Measurements from ENCODE around the gene ACTR8. TPM values are rescaled to one million over a fixed set of nuclear protein-coding genes. Genes with fewer than 3 reads are reported as not detected.

ACTR8 gene
- total and polyA plus RNA-seq, 2 of the 13 experiments (the other 11 are each of a cell fraction or from before 2014, with no cell fraction given): 15.5 to 29.0 TPM

DNA sequence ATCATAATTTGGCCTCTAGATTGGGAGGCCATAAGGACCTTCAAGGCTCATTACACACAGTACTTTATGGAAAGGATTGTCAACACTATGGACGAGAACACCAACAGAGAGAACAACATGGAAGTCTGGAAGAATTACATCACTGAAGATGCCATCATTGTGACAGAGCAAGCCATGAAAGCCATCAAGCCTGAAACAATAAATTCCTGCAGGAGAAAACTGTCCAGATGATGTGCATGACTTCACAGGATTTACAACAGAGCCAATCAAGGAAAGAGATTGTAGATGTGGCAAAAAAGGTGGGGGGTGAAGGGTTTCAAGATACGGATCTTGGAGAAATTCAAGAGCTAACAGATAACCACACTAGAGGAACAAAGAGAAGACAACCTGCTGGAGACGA lies 19.7 kb downstream of the ACTR8 start:
- no peaks in the 10 kb centered on the region for H3K79me2 ChIP-seq (ENCODE audit: insufficient read depth, low read length)
- H4K20me1 ChIP-seq (ENCODE audit: insufficient read depth, low read length): 0 out of 2 replicates have a peak, but pooled peaks cover 2% of the 10 kb centered on the region
- peaks cover 29% of the 10 kb centered on the region for H3K4me1 ChIP-seq (ENCODE audit: insufficient read depth, low read length)
- ATAC-seq: no peak
- in situ Hi-C loops (cut with HindIII; ENCODE audit: extremely low pct_ligation_motif_present, low pct_unique_long_range_greater_than_20kb) (no loop called here), intact Hi-C loops (cut with micrococcal nuclease; ENCODE audit: unreplicated experiment) (no loop called here)
- 97% methylated on average over 3 of the region's 3 CpGs for WGBS (ENCODE audit: low lambda C conversion rate)
- H3K4me3 ChIP-seq (replicated peaks in 1 of 3; ENCODE audit: insufficient read depth in 1 of 3, low read depth in 2 of 3, low read length in 3 of 3): no peak overlapping the region
- H3K36me3 ChIP-seq (replicated peaks in 1 of 2; ENCODE audit: control insufficient read depth in 1 of 2, insufficient read depth in 2 of 2, low read length in 2 of 2): peaks cover 29 to 54% of the 10 kb centered on the region in 2 experiments
- no peaks in the 10 kb centered on the region for H3K27me3 ChIP-seq (ENCODE audit: control insufficient read depth in 1 of 2, insufficient read depth in 2 of 2, low read length in 2 of 2)
- no peak overlapping the region for H3K27ac ChIP-seq (ENCODE audit: extremely low read length, insufficient read depth, low read length)
- TF ChIP-seq ZC3H13 (CRISPR knock-in tag; IDR thresholded peaks at IDR 0.05): peak; percentile 52; the same call in 1 of the 2 replicates
- TF ChIP-seq, protein P1, sequence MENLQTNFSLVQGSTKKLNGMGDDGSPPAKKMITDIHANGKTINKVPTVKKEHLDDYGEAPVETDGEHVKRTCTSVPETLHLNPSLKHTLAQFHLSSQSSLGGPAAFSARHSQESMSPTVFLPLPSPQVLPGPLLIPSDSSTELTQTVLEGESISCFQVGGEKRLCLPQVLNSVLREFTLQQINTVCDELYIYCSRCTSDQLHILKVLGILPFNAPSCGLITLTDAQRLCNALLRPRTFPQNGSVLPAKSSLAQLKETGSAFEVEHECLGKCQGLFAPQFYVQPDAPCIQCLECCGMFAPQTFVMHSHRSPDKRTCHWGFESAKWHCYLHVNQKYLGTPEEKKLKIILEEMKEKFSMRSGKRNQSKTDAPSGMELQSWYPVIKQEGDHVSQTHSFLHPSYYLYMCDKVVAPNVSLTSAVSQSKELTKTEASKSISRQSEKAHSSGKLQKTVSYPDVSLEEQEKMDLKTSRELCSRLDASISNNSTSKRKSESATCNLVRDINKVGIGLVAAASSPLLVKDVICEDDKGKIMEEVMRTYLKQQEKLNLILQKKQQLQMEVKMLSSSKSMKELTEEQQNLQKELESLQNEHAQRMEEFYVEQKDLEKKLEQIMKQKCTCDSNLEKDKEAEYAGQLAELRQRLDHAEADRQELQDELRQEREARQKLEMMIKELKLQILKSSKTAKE (CRISPR knock-in tag; IDR thresholded peaks at IDR 0.05; ENCODE audit: borderline replicate concordance): no peak
- no peak overlapping the region for H3K4me2 ChIP-seq (ENCODE audit: low read depth, low read length)
- H3K9ac ChIP-seq (ENCODE audit: insufficient read depth, low read depth, low read length): no peak overlapping the region
- ChIA-PET POLR2A (interaction anchor here (1.9 to 5.5 kb wide), 2 partner anchors 17 to 20 kb away, joined by 4 to 32 read pairs; no protein-coding TSS in a partner anchor), CTCF (ENCODE audit: low intra/inter-chr PET ratio, low total read pairs) (no interaction called here)
- no TSS peak for BruUV-seq (replicated peaks)
- no peaks in the 10 kb centered on the region for H3K9me3 ChIP-seq (ENCODE audit: low read length)
- no peak overlapping the region for H2AFZ ChIP-seq (ENCODE audit: low read length)
- DNase-seq (ENCODE audit: low spot score): no peak
- no peak for FAIRE-seq

DNA sequence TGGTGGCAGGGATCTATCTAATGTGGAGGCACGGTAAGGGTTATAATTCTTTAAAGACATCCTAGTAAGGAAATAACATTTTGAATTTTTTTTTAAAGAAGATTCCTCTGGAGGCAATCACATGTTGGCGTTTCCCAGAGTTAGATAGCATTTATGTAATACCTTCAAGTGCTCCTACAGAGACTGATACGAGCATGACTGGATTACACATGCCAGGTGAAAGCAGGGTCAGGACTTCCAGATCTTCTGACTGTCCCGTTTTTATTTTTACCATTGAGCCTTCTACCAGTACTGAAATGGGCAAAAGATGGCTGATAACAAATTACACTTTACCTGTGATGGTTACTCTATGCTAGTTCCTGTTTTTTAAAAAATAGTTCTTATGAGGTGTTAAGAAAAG lies 21.8 kb downstream of the ACTR8 start:
- POLR2A ChIA-PET: interaction anchor here (1.9 to 5.5 kb wide), 2 partner anchors 15 to 18 kb away, joined by 4 to 32 read pairs; no protein-coding TSS in a partner anchor
- BruUV-seq (replicated peaks): no TSS peak
- peaks cover 29% of the 10 kb centered on the region for H3K4me1 ChIP-seq (ENCODE audit: insufficient read depth, low read length)
- peaks cover 35 to 73% of the 10 kb centered on the region in 2 experiments for H3K36me3 ChIP-seq (replicated peaks in 1 of 2; ENCODE audit: control insufficient read depth in 1 of 2, insufficient read depth in 2 of 2, low read length in 2 of 2)
- FAIRE-seq (no peak), DNase-seq (ENCODE audit: low spot score) (no peak), ATAC-seq (no peak)
- intact Hi-C loops (cut with micrococcal nuclease; ENCODE audit: unreplicated experiment): no loop called here
- in situ Hi-C loops (cut with HindIII; ENCODE audit: extremely low pct_ligation_motif_present, low pct_unique_long_range_greater_than_20kb): no loop called here
- H3K79me2 ChIP-seq (ENCODE audit: insufficient read depth, low read length): no peaks in the 10 kb centered on the region
- no peak overlapping the region for H3K27ac ChIP-seq (ENCODE audit: extremely low read length, insufficient read depth, low read length)
- WGBS (ENCODE audit: low lambda C conversion rate): 84% methylated on average over 4 of the region's 4 CpGs
- H3K27me3 ChIP-seq (ENCODE audit: control insufficient read depth in 1 of 2, insufficient read depth in 2 of 2, low read length in 2 of 2): no peaks in the 10 kb centered on the region
- H4K20me1 ChIP-seq (ENCODE audit: insufficient read depth, low read length): 0 out of 2 replicates have a peak, but pooled peaks cover 2% of the 10 kb centered on the region
- no peak overlapping the region for H3K9ac ChIP-seq (ENCODE audit: insufficient read depth, low read depth, low read length)
- H3K4me3 ChIP-seq (replicated peaks in 1 of 3; ENCODE audit: insufficient read depth in 1 of 3, low read depth in 2 of 3, low read length in 3 of 3): no peak overlapping the region
- no peak overlapping the region for H2AFZ ChIP-seq (ENCODE audit: low read length)
- H3K4me2 ChIP-seq (ENCODE audit: low read depth, low read length): no peak overlapping the region
- CTCF ChIA-PET (ENCODE audit: low intra/inter-chr PET ratio, low total read pairs): no interaction called here
- H3K9me3 ChIP-seq (ENCODE audit: low read length): no peaks in the 10 kb centered on the region
- TF ChIP-seq RAD51 (IDR thresholded peaks at IDR 0.05; ENCODE audit: borderline replicate concordance): no peak
- TF ChIP-seq, protein P2, sequence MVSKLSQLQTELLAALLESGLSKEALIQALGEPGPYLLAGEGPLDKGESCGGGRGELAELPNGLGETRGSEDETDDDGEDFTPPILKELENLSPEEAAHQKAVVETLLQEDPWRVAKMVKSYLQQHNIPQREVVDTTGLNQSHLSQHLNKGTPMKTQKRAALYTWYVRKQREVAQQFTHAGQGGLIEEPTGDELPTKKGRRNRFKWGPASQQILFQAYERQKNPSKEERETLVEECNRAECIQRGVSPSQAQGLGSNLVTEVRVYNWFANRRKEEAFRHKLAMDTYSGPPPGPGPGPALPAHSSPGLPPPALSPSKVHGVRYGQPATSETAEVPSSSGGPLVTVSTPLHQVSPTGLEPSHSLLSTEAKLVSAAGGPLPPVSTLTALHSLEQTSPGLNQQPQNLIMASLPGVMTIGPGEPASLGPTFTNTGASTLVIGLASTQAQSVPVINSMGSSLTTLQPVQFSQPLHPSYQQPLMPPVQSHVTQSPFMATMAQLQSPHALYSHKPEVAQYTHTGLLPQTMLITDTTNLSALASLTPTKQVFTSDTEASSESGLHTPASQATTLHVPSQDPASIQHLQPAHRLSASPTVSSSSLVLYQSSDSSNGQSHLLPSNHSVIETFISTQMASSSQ (IDR thresholded peaks at IDR 0.05; ENCODE audit: low read depth): no peak
- TF ChIP-seq, protein P2 (CRISPR knock-in tag; IDR thresholded peaks at IDR 0.05; ENCODE audit: borderline replicate concordance): no peak
- TF ChIP-seq KMT2B (CRISPR knock-in tag; IDR thresholded peaks at IDR 0.05): no peak
- TF ChIP-seq NKX3-1 (CRISPR knock-in tag; IDR thresholded peaks at IDR 0.05): no peak
- TF ChIP-seq, protein P3, sequence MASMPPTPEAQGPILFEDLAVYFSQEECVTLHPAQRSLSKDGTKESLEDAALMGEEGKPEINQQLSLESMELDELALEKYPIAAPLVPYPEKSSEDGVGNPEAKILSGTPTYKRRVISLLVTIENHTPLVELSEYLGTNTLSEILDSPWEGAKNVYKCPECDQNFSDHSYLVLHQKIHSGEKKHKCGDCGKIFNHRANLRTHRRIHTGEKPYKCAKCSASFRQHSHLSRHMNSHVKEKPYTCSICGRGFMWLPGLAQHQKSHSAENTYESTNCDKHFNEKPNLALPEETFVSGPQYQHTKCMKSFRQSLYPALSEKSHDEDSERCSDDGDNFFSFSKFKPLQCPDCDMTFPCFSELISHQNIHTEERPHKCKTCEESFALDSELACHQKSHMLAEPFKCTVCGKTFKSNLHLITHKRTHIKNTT (CRISPR knock-in tag; IDR thresholded peaks at IDR 0.05): no peak

All from HepG2 (cell line).